BLaER1 (cell line): ENCODE data around the gene LHPP.

ENCODE experiments used
- H3K27ac ChIP-seq: shearing (Covaris generic); formaldehyde crosslinking; 2 replicates; pipeline ENCODE4 v1.8.1; 2022
- H3K27me3 ChIP-seq: shearing (Covaris generic); formaldehyde crosslinking; 2 replicates; pipeline ENCODE4 v1.8.1; 2022
- H3K36me3 ChIP-seq: shearing (Covaris generic); formaldehyde crosslinking; 2 replicates; pipeline ENCODE4 v1.8.1; 2022
- H3K4me1 ChIP-seq: shearing (Covaris generic); formaldehyde crosslinking; 2 replicates; pipeline ENCODE4 v1.8.1; 2022
- H3K4me2 ChIP-seq: shearing (Covaris generic); formaldehyde crosslinking; 2 replicates; pipeline ENCODE4 v1.8.1; 2022
- H3K4me3 ChIP-seq: shearing (Covaris generic); formaldehyde crosslinking; 2 replicates; pipeline ENCODE4 v1.8.1; 2022
- H3K9ac ChIP-seq: shearing (Covaris generic); formaldehyde crosslinking; 2 replicates; pipeline ENCODE4 v1.8.1; 2022
- H3K9me3 ChIP-seq: shearing (Covaris generic); formaldehyde crosslinking; 2 replicates; pipeline ENCODE4 v1.8.1; 2022
- H4K20me1 ChIP-seq: shearing (Covaris generic); formaldehyde crosslinking; 2 replicates; pipeline ENCODE4 v1.8.1; 2022
- Cebpa-rat ChIP-seq: shearing (Covaris generic); IDR thresholded peaks from 2 replicates; pipeline ENCODE4 v1.8.1; 2022

The LHPP gene

DNA sequence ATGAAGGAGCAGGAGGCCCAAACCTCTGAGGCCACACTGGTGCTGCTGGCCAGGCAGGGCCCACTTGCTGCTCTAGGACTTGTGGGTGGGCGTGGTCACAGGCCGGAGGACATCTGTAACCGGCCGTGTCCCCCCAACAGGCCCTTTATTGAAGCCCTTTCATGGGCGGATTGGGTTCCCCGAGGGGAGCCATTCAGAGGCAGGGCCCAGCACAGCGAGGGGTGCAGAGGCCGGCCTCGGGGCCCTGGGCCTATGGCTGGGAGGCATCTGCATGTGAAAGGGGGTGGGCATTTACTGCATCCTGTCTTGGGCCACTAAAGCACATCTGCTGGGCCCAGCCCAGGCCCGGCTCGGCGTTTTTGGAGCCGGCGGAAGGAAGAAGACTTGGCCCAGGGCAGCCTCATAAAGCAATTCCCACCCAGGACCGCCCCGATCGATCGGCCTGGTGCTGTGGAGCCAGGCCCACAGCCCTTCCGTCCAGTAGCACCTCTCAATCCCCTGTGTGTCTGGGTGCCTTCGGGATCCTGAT lies 8.4 kb downstream of the LHPP start:
- no peaks in the 10 kb centered on the region for H3K9me3 ChIP-seq
- no peak overlapping the region for H3K27ac ChIP-seq
- H3K4me2 ChIP-seq, result no peak overlapping the region
- no peak overlapping the region for H3K9ac ChIP-seq
- H3K27me3 ChIP-seq, result no peaks in the 10 kb centered on the region
- no peak overlapping the region for H3K4me3 ChIP-seq
- no peaks in the 10 kb centered on the region for H4K20me1 ChIP-seq
- TF ChIP-seq Cebpa-rat, result no peak
- H3K36me3 ChIP-seq, result no peaks in the 10 kb centered on the region
- H3K4me1 ChIP-seq, result peaks cover 33% of the 10 kb centered on the region

DNA sequence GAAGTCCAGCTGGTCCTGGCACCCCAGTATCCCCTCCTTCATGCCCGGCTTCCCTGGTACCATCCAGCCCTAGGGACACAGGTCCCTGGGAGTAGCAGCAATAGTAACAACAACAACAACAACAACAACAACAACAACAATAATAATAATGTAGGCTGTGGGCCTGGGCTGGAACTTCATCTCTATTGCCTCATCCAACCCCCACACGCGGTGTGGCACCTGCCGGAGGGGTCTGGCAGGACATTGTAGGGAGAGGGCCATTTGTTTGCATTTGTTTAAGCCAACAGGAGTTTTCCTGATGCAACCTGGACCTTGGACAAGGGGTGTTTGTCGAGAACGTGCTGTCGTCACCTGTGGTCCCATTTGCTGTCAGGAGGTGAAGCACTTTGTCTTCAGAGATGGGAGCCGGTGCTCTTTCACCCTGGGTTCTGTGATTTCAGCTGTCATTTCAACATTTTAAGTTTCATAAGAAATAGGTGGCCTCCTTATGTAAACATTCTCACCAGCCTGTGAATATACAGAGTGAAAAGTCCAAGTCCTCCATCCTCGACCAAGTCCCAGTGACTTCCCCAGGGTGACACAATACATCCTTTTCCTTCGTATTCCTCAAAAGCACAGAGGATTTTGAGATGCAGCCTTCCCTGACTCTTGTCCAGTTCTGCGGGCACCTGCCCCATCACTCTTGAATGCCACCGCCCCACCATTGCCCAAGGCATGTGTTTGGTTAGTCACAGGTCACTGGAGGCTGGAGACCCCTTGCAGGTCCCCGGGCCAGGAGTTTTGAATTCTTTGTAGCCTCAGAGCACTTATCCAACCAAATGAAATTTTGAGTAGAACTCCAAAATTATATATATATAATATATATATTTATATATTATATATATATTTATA lies 9.2 kb downstream of the LHPP start:
- Histone ChIP-seq H4K20me1 (no peaks in the 10 kb centered on the region), H3K9me3 (no peaks in the 10 kb centered on the region), H3K27me3 (no peaks in the 10 kb centered on the region), H3K4me3 (no peak overlapping the region), H3K4me1 (peaks cover 25% of the 10 kb centered on the region), H3K9ac (no peak overlapping the region), H3K27ac (no peak overlapping the region), H3K36me3 (no peaks in the 10 kb centered on the region), H3K4me2 (no peak overlapping the region)
- no peak for TF ChIP-seq Cebpa-rat

DNA sequence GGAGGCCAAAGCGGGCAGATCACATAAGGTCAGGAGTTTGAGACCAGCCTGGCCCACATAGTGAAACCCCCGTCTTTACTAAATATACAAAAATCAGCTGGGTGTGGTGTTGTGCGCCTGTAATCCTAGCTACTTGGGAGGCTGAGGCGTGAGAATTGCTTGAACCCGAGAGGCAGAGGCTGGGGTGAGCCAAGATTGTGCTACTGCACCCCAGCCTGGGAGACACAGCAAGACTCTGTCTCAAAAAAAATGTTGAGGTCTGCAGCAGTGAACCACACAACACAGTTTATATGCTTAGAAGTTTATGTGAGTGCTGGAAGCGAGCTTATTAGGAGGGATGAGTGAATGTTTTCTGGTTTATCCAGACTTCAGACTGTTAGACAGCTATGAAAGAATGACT lies 10.4 kb downstream of the LHPP start:
- H3K36me3 ChIP-seq, result no peaks in the 10 kb centered on the region
- no peak overlapping the region for H3K4me2 ChIP-seq
- no peaks in the 10 kb centered on the region for H3K9me3 ChIP-seq
- H3K4me1 ChIP-seq, result peaks cover 22% of the 10 kb centered on the region
- H3K27ac ChIP-seq, result no peak overlapping the region
- no peak overlapping the region for H3K4me3 ChIP-seq
- H4K20me1 ChIP-seq, result no peaks in the 10 kb centered on the region
- no peak overlapping the region for H3K9ac ChIP-seq
- TF ChIP-seq Cebpa-rat, result no peak
- H3K27me3 ChIP-seq, result no peaks in the 10 kb centered on the region

DNA sequence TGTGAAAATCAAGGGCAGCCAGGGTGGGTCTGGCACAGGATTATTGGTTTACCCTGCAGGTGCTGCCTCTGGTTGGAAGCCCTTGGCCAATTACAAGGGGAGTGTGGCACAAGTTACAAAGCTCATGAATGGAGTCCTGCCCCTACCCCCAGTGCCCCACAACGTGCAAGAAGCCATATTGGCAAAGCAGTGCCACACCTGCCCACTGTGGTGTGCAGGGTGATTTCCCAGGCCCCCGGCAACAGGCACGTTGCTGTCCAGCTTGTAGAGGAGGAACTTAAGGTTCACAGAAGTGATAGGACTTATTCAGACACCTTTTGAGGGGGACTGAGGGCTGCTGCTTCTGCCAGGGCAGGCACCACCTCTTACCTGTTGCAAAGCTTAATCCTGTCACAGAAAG lies 11.4 kb downstream of the LHPP start:
- no peak overlapping the region for H3K27ac ChIP-seq
- H3K27me3 ChIP-seq, result no peaks in the 10 kb centered on the region
- no peak overlapping the region for H3K4me3 ChIP-seq
- no peaks in the 10 kb centered on the region for H3K9me3 ChIP-seq
- no peak overlapping the region for H3K4me2 ChIP-seq
- TF ChIP-seq Cebpa-rat, result no peak
- H3K9ac ChIP-seq, result no peak overlapping the region
- no peaks in the 10 kb centered on the region for H3K36me3 ChIP-seq
- peaks cover 12% of the 10 kb centered on the region for H3K4me1 ChIP-seq
- no peaks in the 10 kb centered on the region for H4K20me1 ChIP-seq

DNA sequence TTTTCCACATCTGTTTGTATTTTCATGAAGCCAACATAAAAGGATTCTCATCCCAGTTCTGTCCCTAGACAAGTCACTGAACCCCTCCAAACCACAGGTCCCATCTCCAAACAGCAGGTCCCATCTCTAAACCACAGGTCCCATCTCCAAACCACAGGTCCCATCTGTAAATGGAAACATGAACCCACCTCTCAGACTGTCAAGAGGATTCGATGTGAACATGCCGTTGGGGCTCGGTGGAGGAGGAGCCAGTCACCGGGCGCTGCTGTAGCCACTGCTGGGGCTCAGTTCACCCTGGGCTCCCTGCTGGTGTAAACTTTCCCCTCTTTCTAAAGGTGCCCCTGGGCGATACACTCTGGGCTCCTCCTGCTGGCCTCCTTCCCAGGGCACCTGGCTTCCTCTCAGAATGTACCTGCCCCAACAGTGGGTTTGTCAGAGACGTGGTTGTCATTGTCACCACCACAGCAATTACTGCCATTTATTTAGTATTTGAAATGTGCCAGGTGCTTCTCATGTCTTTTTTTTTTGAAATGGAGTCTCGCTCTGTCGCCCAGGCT lies 13.0 kb downstream of the LHPP start:
- H3K36me3 ChIP-seq, result no peaks in the 10 kb centered on the region
- no peaks in the 10 kb centered on the region for H3K27me3 ChIP-seq
- peak overlapping the region; percentile 58 for H3K4me2 ChIP-seq
- H3K4me3 ChIP-seq, result no peak overlapping the region
- H3K27ac ChIP-seq, result no peak overlapping the region
- no peaks in the 10 kb centered on the region for H4K20me1 ChIP-seq
- H3K9me3 ChIP-seq, result no peaks in the 10 kb centered on the region
- peaks cover 11% of the 10 kb centered on the region for H3K4me1 ChIP-seq
- no peak overlapping the region for H3K9ac ChIP-seq
- no peak for TF ChIP-seq Cebpa-rat

DNA sequence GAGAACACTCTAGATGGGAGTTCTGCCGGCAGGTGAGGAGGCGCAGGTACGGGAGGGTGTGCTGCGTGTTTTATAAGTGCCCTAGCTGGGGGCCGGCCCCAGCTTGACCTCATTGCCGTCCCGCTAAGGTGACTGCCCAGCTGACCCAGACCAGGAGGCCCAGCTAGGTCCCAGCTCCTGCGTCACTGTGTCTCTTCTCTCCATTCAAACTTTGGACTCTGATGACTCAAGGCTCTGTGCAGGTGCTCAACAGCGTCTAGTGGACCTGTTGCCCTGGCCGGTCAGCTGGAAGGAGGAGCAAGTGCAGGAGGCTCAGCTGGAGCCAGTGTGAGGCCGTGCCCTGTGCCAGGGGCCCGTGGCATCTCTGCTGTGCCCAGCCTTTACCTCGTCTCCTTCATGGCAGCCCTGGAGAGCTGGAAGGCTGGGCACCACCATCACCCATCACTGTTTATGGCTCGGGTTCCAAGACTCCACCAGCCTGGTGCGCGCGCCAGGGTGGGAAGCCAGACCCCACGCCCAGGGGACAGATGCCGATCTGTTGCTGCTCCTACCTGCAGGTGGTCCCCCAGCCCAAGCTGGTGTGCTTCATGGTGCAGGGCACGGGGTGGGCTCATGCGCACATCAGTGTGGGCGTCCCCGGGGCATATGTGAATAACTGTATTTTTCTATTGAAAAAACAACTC lies 14.6 kb downstream of the LHPP start:
- peaks cover 11% of the 10 kb centered on the region for H3K4me1 ChIP-seq
- no peak overlapping the region for H3K27ac ChIP-seq
- no peaks in the 10 kb centered on the region for H3K36me3 ChIP-seq
- no peaks in the 10 kb centered on the region for H3K9me3 ChIP-seq
- H3K4me2 ChIP-seq, result no peak overlapping the region
- no peak overlapping the region for H3K9ac ChIP-seq
- H4K20me1 ChIP-seq, result no peaks in the 10 kb centered on the region
- no peaks in the 10 kb centered on the region for H3K27me3 ChIP-seq
- no peak overlapping the region for H3K4me3 ChIP-seq
- TF ChIP-seq Cebpa-rat, result no peak

DNA sequence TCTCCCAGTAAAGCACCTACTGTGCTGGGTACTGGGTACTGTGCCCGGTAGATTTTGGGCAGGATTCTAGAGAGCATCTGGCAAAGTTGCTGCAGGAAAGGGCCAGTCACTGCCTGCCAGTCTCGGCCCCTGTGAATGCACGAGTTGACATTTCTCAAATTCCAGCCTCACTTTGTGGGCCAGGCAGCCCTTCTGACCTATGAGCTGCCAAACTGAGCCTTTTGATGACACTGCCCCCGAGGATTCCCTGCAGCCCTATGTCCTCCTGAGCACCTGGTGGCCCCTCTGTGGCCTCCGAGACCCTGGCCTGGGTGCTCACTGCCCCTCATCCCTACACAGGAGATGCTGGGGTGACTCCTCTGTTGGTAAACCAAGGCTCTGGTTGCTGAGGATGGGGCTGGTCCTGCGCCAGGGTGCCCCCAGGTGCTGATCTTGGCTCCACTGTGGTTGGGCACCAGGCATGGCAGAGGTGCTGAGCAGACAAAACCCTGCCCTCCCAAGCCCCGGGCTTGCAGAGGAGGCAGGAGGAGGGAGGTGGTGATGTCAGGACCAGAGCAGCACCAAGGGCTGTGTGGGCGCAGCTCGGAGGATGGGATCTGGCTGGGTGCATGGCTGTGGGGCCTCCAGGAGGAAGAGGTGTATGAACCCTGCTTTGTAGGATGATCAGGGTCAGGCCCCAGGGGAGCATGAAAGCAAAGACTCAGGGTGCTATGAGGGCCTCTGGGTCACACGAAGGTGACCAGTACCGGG lies 16.2 kb downstream of the LHPP start:
- no peak for TF ChIP-seq Cebpa-rat
- no peak overlapping the region for H3K4me3 ChIP-seq
- no peaks in the 10 kb centered on the region for H3K36me3 ChIP-seq
- H3K9me3 ChIP-seq, result no peaks in the 10 kb centered on the region
- H3K27ac ChIP-seq, result no peak overlapping the region
- H4K20me1 ChIP-seq, result no peaks in the 10 kb centered on the region
- peaks cover 11% of the 10 kb centered on the region for H3K4me1 ChIP-seq
- no peaks in the 10 kb centered on the region for H3K27me3 ChIP-seq
- H3K4me2 ChIP-seq, result no peak overlapping the region
- H3K9ac ChIP-seq, result no peak overlapping the region

DNA sequence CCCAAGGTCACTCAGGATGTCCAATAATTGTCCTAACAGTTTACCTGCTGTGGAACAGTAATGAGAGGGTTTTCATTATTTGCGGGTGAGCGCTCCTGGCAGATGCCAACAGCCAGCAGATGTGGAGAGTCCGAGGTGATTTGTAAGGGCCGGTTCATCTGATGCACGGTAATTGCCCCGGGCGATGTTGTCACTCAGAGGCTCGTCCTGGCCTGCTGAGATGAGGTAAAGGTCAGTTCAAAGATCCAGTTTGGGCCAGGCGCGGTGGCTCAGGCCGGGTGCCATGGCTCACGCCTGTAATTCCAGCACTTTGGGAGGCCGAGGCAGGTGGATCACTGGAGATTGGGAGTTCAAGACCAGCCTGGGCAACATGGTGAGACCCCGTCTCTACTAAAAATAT lies 16.9 kb downstream of the LHPP start:
- H3K4me3 ChIP-seq, result no peak overlapping the region
- H4K20me1 ChIP-seq, result no peaks in the 10 kb centered on the region
- no peaks in the 10 kb centered on the region for H3K27me3 ChIP-seq
- no peak overlapping the region for H3K9ac ChIP-seq
- no peaks in the 10 kb centered on the region for H3K9me3 ChIP-seq
- H3K4me1 ChIP-seq, result peaks cover 11% of the 10 kb centered on the region
- H3K4me2 ChIP-seq, result no peak overlapping the region
- no peaks in the 10 kb centered on the region for H3K36me3 ChIP-seq
- H3K27ac ChIP-seq, result no peak overlapping the region
- TF ChIP-seq Cebpa-rat, result no peak

DNA sequence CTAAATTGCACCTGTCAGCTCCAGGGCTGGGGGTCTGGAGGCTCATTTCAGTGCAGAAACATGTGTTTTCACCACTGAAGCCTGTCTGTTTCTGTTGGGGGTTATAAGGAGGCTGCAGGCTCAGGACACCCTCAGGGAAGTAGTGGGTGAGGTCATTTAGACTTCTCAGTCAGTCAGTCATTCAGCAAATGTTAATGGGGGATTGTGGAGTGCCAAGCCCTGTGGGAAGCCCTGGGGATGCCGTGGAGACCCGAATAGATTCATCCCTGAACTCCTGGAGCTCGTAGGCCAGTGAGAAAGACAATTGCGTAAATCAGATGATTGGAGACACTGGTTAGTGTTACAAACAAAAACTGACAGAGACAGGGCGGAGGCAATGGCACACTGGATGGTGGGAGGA lies 19.2 kb downstream of the LHPP start:
- Histone ChIP-seq H3K27ac (no peak overlapping the region), H3K4me2 (no peak overlapping the region), H3K27me3 (no peaks in the 10 kb centered on the region), H3K4me1 (no peaks in the 10 kb centered on the region), H3K4me3 (no peak overlapping the region), H4K20me1 (no peaks in the 10 kb centered on the region), H3K36me3 (no peaks in the 10 kb centered on the region), H3K9me3 (no peaks in the 10 kb centered on the region), H3K9ac (no peak overlapping the region)
- TF ChIP-seq Cebpa-rat, result no peak
